ENCODE data around the gene HACL1.

HACL1 gene

GRCh38 chr3:15575446-15575845 is 25.9 kb downstream of the HACL1 start:
- H3K9me3 ChIP-seq (ENCODE audit: control insufficient read depth, low read length) = no peaks in the 10 kb centered on the region
- H2BK15ac ChIP-seq (ENCODE audit: low read depth, poor library complexity, severe bottlenecking) = no peak overlapping the region
- peak overlapping the region in 1 of 2 experiments; percentile 52 for H3K23ac ChIP-seq (ENCODE audit: low read length in 2 of 2)
- H3K36me3 ChIP-seq (ENCODE audit: control insufficient read depth in 1 of 2, insufficient read depth in 2 of 2, low read depth in 1 of 2, low read length in 2 of 2) = peaks cover 27 to 58% of the 10 kb centered on the region in 2 experiments
- no peak overlapping the region for H3K9ac ChIP-seq (ENCODE audit: low read length)
- H3K4me1 ChIP-seq (ENCODE audit: control insufficient read depth, insufficient read depth, low read depth, low read length) = peaks cover 3% of the 10 kb centered on the region
- WGBS = 94% methylated on average over 4 of the region's 5 CpGs
- no peak overlapping the region for H2AFZ ChIP-seq (ENCODE audit: low read depth, low read length)
- H3K27ac ChIP-seq (ENCODE audit: low read length, poor library complexity, severe bottlenecking) = no peak overlapping the region
- no peak overlapping the region for H2BK12ac ChIP-seq (ENCODE audit: low read length in 2 of 2)
- H4K91ac ChIP-seq (ENCODE audit: low read length) = no peak overlapping the region
- H2BK5ac ChIP-seq (ENCODE audit: low read depth, low read length, poor library complexity, severe bottlenecking) = no peak overlapping the region
- no peak overlapping the region for H3K14ac ChIP-seq (ENCODE audit: low read length in 2 of 2)
- H3K27me3 ChIP-seq (ENCODE audit: control insufficient read depth in 1 of 2, insufficient read depth in 1 of 2, low read length in 2 of 2) = no peaks in the 10 kb centered on the region
- no peak overlapping the region for H3K4me2 ChIP-seq (ENCODE audit: low read length, poor library complexity, severe bottlenecking)
- no peak overlapping the region for H3K4me3 ChIP-seq (ENCODE audit: insufficient read depth in 1 of 2, low read depth in 1 of 2, low read length in 2 of 2)
- no peak overlapping the region for H2AK5ac ChIP-seq (ENCODE audit: low read length, severe bottlenecking)
- no peak overlapping the region for H3K18ac ChIP-seq (ENCODE audit: low read depth in 1 of 2, low read length in 2 of 2)
- H2BK120ac ChIP-seq (ENCODE audit: low read depth, low read length) = no peak overlapping the region
- H4K8ac ChIP-seq (ENCODE audit: low read length) = no peak overlapping the region
- no peak for DNase-seq
- H3K79me1 ChIP-seq (replicated peaks; ENCODE audit: low read length, poor library complexity, severe bottlenecking) = peaks cover 9% of the 10 kb centered on the region
- H3K4ac ChIP-seq (ENCODE audit: low read depth in 1 of 2, low read length in 2 of 2) = no peak overlapping the region

- peaks cover 24 to 74% of the 10 kb centered on the region in 2 experiments for H3K36me3 ChIP-seq (ENCODE audit: control insufficient read depth in 1 of 2, insufficient read depth in 2 of 2, low read depth in 1 of 2, low read length in 2 of 2)
- no peak overlapping the region for H3K18ac ChIP-seq (ENCODE audit: low read depth in 1 of 2, low read length in 2 of 2)
- no peak overlapping the region for H3K4me2 ChIP-seq (ENCODE audit: low read length, poor library complexity, severe bottlenecking)
- no peak overlapping the region for H2AK5ac ChIP-seq (ENCODE audit: low read length, severe bottlenecking)
- DNase-seq = no peak
- no peaks in the 10 kb centered on the region for H3K27me3 ChIP-seq (ENCODE audit: control insufficient read depth in 1 of 2, insufficient read depth in 1 of 2, low read length in 2 of 2)
- H3K23ac ChIP-seq (ENCODE audit: low read length in 2 of 2) = no peak overlapping the region
- H3K9ac ChIP-seq (ENCODE audit: low read length) = no peak overlapping the region
- H2BK12ac ChIP-seq (ENCODE audit: low read length in 2 of 2) = no peak overlapping the region
- H3K4ac ChIP-seq (ENCODE audit: low read depth in 1 of 2, low read length in 2 of 2) = no peak overlapping the region
- no peak overlapping the region for H3K4me3 ChIP-seq (ENCODE audit: insufficient read depth in 1 of 2, low read depth in 1 of 2, low read length in 2 of 2)
- no peak overlapping the region for H4K8ac ChIP-seq (ENCODE audit: low read length)
- H2BK120ac ChIP-seq (ENCODE audit: low read depth, low read length) = no peak overlapping the region
- peaks cover 6% of the 10 kb centered on the region for H3K79me1 ChIP-seq (replicated peaks; ENCODE audit: low read length, poor library complexity, severe bottlenecking)
- H2BK15ac ChIP-seq (ENCODE audit: low read depth, poor library complexity, severe bottlenecking) = no peak overlapping the region
- H3K4me1 ChIP-seq (ENCODE audit: control insufficient read depth, insufficient read depth, low read depth, low read length) = peaks cover 3% of the 10 kb centered on the region
- H2BK5ac ChIP-seq (ENCODE audit: low read depth, low read length, poor library complexity, severe bottlenecking) = no peak overlapping the region
- H3K14ac ChIP-seq (ENCODE audit: low read length in 2 of 2) = no peak overlapping the region
- no peaks in the 10 kb centered on the region for H3K9me3 ChIP-seq (ENCODE audit: control insufficient read depth, low read length)
- no peak overlapping the region for H2AFZ ChIP-seq (ENCODE audit: low read depth, low read length)
- H4K91ac ChIP-seq (ENCODE audit: low read length) = no peak overlapping the region
- H3K27ac ChIP-seq (ENCODE audit: low read length, poor library complexity, severe bottlenecking) = no peak overlapping the region
- WGBS = 90% methylated on average over 2 of the region's 4 CpGs
These were observed 29.2 kb downstream of the HACL1 start for GRCh38 chr3:15572138-15572537.

- H3K79me1 ChIP-seq (replicated peaks; ENCODE audit: low read length, poor library complexity, severe bottlenecking) = peaks cover 3% of the 10 kb centered on the region
These were observed 38.2 kb downstream of the HACL1 start for GRCh38 chr3:15563190-15563589.

GRCh38 chr3:15562560-15562959 is 38.8 kb downstream of the HACL1 start:
- Histone ChIP-seq H3K36me3 (ENCODE audit: control insufficient read depth in 1 of 2, insufficient read depth in 2 of 2, low read depth in 1 of 2, low read length in 2 of 2) (peaks cover 30 to 69% of the 10 kb centered on the region in 2 experiments), H3K9ac (ENCODE audit: low read length) (no peak overlapping the region), H3K18ac (ENCODE audit: low read depth in 1 of 2, low read length in 2 of 2) (no peak overlapping the region), H2AK5ac (ENCODE audit: low read length, severe bottlenecking) (no peak overlapping the region), H2BK12ac (ENCODE audit: low read length in 2 of 2) (no peak overlapping the region), H4K8ac (ENCODE audit: low read length) (no peak overlapping the region), H3K4me2 (ENCODE audit: low read length, poor library complexity, severe bottlenecking) (no peak overlapping the region), H3K4me1 (ENCODE audit: control insufficient read depth, insufficient read depth, low read depth, low read length) (no peaks in the 10 kb centered on the region), H2AFZ (ENCODE audit: low read depth, low read length) (no peak overlapping the region), H3K27ac (ENCODE audit: low read length, poor library complexity, severe bottlenecking) (no peak overlapping the region), H3K23ac (ENCODE audit: low read length in 2 of 2) (no peak overlapping the region), H3K4ac (ENCODE audit: low read depth in 1 of 2, low read length in 2 of 2) (no peak overlapping the region), H3K4me3 (ENCODE audit: insufficient read depth in 1 of 2, low read depth in 1 of 2, low read length in 2 of 2) (no peak overlapping the region), H3K27me3 (ENCODE audit: control insufficient read depth in 1 of 2, insufficient read depth in 1 of 2, low read length in 2 of 2) (no peaks in the 10 kb centered on the region), H3K9me3 (ENCODE audit: control insufficient read depth, low read length) (no peaks in the 10 kb centered on the region), H2BK120ac (ENCODE audit: low read depth, low read length) (no peak overlapping the region), H2BK15ac (ENCODE audit: low read depth, poor library complexity, severe bottlenecking) (no peak overlapping the region), H2BK5ac (ENCODE audit: low read depth, low read length, poor library complexity, severe bottlenecking) (no peak overlapping the region), H4K91ac (ENCODE audit: low read length) (no peak overlapping the region), H3K79me1 (replicated peaks; ENCODE audit: low read length, poor library complexity, severe bottlenecking) (peaks cover 1% of the 10 kb centered on the region), H3K14ac (ENCODE audit: low read length in 2 of 2) (no peak overlapping the region)
- 98% methylated on average over 5 of the region's 5 CpGs for WGBS
- DNase-seq = no peak

More at GRCh38 chr3:15563190-15563589, 38.2 kb downstream of the HACL1 start:
- Histone ChIP-seq H3K18ac (ENCODE audit: low read depth in 1 of 2, low read length in 2 of 2) (no peak overlapping the region), H2AFZ (ENCODE audit: low read depth, low read length) (no peak overlapping the region), H3K4ac (ENCODE audit: low read depth in 1 of 2, low read length in 2 of 2) (no peak overlapping the region), H3K36me3 (ENCODE audit: control insufficient read depth in 1 of 2, insufficient read depth in 2 of 2, low read depth in 1 of 2, low read length in 2 of 2) (peaks cover 33 to 76% of the 10 kb centered on the region in 2 experiments), H3K27me3 (ENCODE audit: control insufficient read depth in 1 of 2, insufficient read depth in 1 of 2, low read length in 2 of 2) (no peaks in the 10 kb centered on the region), H3K14ac (ENCODE audit: low read length in 2 of 2) (no peak overlapping the region), H2BK12ac (ENCODE audit: low read length in 2 of 2) (no peak overlapping the region), H3K9ac (ENCODE audit: low read length) (peak overlapping the region; percentile 39), H3K9me3 (ENCODE audit: control insufficient read depth, low read length) (no peaks in the 10 kb centered on the region), H2BK15ac (ENCODE audit: low read depth, poor library complexity, severe bottlenecking) (no peak overlapping the region), H3K4me1 (ENCODE audit: control insufficient read depth, insufficient read depth, low read depth, low read length) (no peaks in the 10 kb centered on the region), H3K27ac (ENCODE audit: low read length, poor library complexity, severe bottlenecking) (no peak overlapping the region), H4K91ac (ENCODE audit: low read length) (no peak overlapping the region), H2BK120ac (ENCODE audit: low read depth, low read length) (no peak overlapping the region), H4K8ac (ENCODE audit: low read length) (no peak overlapping the region), H3K4me3 (ENCODE audit: insufficient read depth in 1 of 2, low read depth in 1 of 2, low read length in 2 of 2) (no peak overlapping the region), H3K4me2 (ENCODE audit: low read length, poor library complexity, severe bottlenecking) (no peak overlapping the region), H2AK5ac (ENCODE audit: low read length, severe bottlenecking) (no peak overlapping the region), H2BK5ac (ENCODE audit: low read depth, low read length, poor library complexity, severe bottlenecking) (no peak overlapping the region), H3K23ac (ENCODE audit: low read length in 2 of 2) (no peak overlapping the region)
- DNase-seq = no peak
- 100% methylated on average over 1 of the region's 1 CpG for WGBS

All from mesenchymal stem cell (in vitro differentiated cells and primary cell).